ENCODE measurements around the gene CUEDC1.
"Not testable (repeated sequence)": the region's sequence is repeated elsewhere in the genome, so short reads cannot be mapped to it uniquely, and the experiment has no call there.

The CUEDC1 gene

GRCh38 chr17:57859601-57860413 lies 95.4 kb downstream of the CUEDC1 start:
- DNase-seq = no peak

GRCh38 chr17:57858838-57859237 lies 96.4 kb downstream of the CUEDC1 start:
- no peak for DNase-seq

GRCh38 chr17:57856792-57857620 lies 98.2 kb downstream of the CUEDC1 start:
- no peak for DNase-seq

- DNase-seq = no peak
Observed at GRCh38 chr17:57855391-57856035, 99.7 kb downstream of the CUEDC1 start.

GRCh38 chr17:57853695-57854094 lies 101.5 kb downstream of the CUEDC1 start:
- no peak for DNase-seq

GRCh38 chr17:57852955-57853328 lies 102.3 kb downstream of the CUEDC1 start:
- no peak for DNase-seq

- DNase-seq = no peak
Observed at GRCh38 chr17:57852092-57852954, 102.9 kb downstream of the CUEDC1 start.

GRCh38 chr17:57849874-57850754 lies 105.1 kb downstream of the CUEDC1 start, which contains the start of gene MRPS23:
MRPS23 (minus strand) TSS chr17:57850044; CDS start chr17:57850010, 34 bp downstream.
- DNase-seq = peak; percentile 92

- DNase-seq = no peak
Observed at GRCh38 chr17:57849163-57849873, 105.9 kb downstream of the CUEDC1 start.

- not testable (repeated sequence) for DNase-seq
Observed at GRCh38 chr17:57846056-57846945, 108.9 kb downstream of the CUEDC1 start.

GRCh38 chr17:57842280-57842679 lies 112.9 kb downstream of the CUEDC1 start:
- DNase-seq = no peak

- DNase-seq = no peak
Observed at GRCh38 chr17:57839571-57839923, 115.7 kb downstream of the CUEDC1 start.

GRCh38 chr17:57838857-57839570 lies 116.2 kb downstream of the CUEDC1 start:
- DNase-seq = no peak

GRCh38 chr17:57838453-57838852 lies 116.8 kb downstream of the CUEDC1 start:
- DNase-seq = no peak

- no peak for DNase-seq
Observed at GRCh38 chr17:57835333-57835900, 119.8 kb downstream of the CUEDC1 start.

GRCh38 chr17:57834146-57834741 lies 121.0 kb downstream of the CUEDC1 start:
- DNase-seq = no peak

GRCh38 chr17:57833179-57833939 lies 121.9 kb downstream of the CUEDC1 start:
- DNase-seq = peak; percentile 37

Measured in KG1 (cell line).